Medulla oblongata (tissue), 1 donor: Measurements from ENCODE around the gene COX7B2.

ENCODE experiments used
- DNase-seq: peaks from one replicate; pipeline ENCODE4 v3.0.0-alpha.2; 2015; ENCODE audit errors: extremely low spot score

COX7B2 gene

DNA sequence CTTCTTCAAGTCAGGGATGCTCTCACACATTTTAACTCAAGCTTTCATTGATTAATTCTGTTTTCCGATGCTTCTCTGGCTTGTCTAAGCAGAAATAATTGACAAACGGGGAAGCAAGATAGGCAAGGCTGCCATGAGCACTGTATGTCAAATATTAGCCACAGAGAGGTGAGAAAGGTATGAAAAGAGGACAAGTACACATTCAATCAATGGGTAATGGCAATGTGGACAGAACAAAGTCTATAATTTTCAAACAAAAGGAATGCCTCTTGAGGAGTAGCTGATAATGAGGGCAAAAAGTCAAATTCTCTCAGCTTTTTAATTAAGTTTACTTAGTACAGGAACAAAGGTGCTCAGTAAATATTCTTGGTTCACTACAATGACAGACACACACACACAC lies 19.6 kb downstream of the COX7B2 start:
- no peak for DNase-seq

DNA sequence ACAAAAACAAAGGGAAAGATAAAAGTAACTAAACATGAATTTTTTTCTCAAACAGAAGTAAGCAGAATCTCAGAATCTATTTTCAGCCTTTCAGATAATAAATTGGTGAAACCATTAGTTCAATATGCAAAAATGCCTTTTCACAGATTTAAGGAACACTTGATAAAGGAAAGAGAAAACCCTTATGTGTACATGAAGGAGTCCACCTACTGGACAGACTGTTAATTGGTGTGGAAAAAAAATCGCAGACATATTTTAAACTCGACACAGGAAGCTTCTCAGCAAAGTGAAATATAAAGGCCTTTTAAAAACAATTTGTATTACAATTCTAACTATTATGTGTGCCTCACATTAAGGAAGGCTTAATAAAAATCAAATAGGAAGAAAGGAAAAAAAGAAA lies 22.3 kb downstream of the COX7B2 start:
- no peak for DNase-seq

DNA sequence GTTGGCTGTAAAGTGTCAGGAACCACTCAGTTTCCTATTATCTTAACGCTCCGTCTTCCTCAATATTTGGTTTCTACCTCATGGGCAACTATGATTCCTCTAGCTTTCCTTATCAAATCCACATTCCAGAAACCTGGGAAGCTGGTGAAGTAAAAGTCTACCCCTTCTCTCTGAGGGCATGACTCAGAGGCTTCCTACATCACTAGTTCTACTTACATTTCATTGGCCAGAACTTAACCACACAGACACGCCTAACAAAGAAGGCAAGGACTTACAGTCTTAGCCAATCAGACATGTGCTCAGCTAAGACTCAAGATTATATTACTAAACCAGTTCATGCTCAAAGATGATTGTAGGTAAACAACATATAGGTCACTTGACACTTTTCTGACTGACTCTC lies 30.4 kb downstream of the COX7B2 start:
- DNase-seq = no peak

GRCh38 chr4:46874811-46875210 lies 34.2 kb downstream of the COX7B2 start:
- DNase-seq = no peak

- no peak for DNase-seq
Observed at GRCh38 chr4:46870411-46870810, 38.6 kb downstream of the COX7B2 start.

DNA sequence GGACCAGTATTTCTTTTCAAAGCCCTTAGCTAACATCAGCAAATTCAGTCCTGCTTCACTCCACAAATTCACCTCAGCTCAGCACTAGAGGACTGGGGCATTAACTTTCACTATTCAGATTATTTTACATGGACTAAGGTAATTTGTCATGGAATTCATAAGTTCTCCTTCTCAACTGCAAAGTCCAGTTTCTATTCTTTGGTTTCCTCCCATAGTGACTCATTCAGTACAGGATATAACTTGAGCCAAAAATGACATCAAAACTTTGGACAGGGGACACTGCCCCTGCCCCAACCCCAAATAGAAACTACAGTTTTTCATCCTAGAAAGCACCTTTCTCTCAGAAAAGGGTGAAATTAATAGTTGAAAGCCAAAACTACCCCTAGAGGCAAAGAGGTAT lies 52.7 kb downstream of the COX7B2 start:
- DNase-seq = no peak

GRCh38 chr4:46852800-46853199 lies 56.2 kb downstream of the COX7B2 start:
- no peak for DNase-seq

DNA sequence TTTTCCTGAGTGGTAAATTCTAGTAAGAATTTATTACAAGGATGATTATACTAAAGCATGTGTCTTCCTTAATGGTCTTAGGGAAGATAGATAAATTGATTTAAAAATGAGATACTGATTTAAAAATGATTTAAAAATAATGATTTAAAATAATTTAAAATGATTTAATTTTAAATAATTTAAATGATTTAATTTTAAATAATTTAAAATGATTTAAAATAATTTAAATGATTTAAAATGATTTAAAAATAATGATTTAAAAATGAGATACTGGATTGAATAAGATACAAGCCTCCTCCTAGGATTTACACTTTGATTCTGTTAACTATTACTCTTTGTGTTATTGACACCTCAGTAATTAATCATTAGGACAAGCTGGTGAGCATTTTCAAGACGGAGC lies 59.0 kb downstream of the COX7B2 start:
- DNase-seq = no peak

DNA sequence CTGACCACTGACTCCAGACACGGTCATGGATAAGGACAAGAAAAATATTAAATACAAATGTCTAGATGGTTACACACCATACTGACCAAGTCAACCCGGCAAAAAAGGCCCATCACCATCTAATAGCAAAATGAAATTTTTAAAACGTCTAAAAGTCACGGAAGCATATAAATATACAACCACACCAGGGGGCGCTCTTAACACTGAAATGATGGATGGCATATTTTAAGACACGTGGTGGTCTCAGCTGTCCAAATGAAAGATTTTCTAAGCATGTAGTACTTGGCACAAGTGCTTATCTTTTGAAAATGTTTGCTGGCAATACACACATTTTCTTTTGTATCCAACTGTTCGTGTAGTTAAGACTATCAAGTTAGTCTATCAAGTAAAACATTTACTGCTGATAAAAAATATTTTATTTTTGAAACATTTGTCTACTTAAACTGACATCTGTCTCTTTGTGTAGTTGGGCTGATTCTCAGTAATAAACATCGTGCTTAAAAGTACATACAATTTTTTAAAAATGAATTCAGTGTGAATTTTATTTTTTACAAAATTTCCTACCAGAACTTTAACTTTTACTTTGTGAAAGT lies 64.6 kb downstream of the COX7B2 start:
- peak; percentile 74 for DNase-seq

DNA sequence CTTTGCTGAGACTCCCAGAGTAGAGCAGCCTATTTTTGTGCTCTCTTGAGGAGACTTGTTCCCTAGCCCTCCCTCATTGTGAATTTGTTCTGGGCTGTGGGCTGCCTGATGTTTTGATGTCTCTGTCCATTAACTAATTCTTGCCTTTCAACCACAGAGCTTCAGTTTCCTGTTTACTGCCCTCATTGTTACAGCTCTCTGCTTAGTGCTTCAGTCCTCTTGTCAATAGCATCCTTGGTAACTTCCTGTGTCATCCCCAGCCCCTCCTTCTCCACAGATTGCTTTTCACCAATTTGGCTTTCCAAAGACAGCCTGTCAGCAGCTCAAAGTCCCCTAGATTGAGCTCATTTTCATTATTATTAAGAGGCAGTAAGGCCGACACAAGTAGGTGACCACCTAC lies 69.9 kb downstream of the COX7B2 start:
- peak; percentile 66 for DNase-seq

GRCh38 chr4:46837639-46838038 lies 71.4 kb downstream of the COX7B2 start:
- DNase-seq = no peak

DNA sequence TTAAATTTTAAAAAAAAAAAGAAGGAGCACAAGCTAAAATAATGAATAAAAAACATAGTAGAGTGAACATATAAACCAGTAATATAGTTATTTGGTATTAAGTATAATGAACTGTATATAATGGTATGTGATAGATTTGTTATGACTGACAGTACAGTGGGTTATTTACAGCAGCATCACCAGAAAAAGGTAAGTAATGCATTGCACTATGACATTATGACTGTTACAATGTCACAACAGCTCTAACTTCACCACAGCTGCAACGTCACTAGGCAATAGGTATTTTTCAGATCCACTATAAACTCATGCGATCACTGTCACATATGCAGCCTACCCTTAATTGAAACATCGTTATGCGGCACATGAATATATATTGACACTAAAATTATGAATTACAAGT lies 72.5 kb downstream of the COX7B2 start:
- DNase-seq = no peak

DNA sequence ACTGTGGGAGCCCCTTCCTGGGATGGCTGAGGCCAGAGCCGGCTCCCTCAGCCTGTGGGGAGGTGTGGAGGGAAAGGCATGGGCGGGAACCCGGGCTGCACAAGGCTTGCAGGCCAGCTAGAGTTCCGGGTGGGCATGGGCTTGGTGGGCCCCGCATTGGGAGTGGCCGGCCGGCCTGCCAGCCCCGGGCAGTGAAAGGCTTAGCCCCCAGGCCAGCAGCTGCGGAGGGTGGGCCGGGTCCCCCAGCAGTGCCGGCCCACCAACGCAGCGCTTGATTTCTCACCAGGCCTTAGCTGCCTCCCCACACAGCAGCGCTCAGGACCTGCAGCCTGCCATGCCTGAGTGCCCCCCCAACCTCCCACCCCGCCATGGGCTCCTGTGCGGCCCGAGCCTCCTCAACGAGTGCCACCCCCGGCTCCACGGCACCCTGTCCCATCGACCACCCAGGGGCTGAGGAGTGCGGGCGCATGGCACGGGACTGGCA lies 78.0 kb downstream of the COX7B2 start:
- DNase-seq = no peak

- DNase-seq = no peak
Observed at GRCh38 chr4:46820154-46820553, 88.9 kb downstream of the COX7B2 start.

GRCh38 chr4:46819095-46819494 lies 90.0 kb downstream of the COX7B2 start:
- no peak for DNase-seq

DNA sequence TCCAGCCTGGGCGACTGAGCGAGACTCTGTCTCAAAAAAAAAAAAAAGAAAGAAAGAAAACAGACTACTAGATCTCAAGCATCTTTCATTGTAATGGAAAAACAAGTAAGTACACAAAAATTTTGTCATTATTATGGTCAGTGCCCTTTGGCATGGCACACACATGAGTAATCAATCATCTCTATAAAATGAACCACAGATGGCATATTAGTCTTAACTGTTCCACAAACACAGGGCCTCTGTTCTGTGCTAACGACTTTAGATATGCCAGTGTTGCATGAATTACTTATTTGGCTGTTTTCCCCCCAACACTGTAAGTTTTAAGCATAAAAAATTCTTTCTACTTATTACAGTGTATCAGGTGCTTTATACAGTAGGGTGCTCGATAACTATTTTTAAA lies 90.4 kb downstream of the COX7B2 start:
- no peak for DNase-seq

DNA sequence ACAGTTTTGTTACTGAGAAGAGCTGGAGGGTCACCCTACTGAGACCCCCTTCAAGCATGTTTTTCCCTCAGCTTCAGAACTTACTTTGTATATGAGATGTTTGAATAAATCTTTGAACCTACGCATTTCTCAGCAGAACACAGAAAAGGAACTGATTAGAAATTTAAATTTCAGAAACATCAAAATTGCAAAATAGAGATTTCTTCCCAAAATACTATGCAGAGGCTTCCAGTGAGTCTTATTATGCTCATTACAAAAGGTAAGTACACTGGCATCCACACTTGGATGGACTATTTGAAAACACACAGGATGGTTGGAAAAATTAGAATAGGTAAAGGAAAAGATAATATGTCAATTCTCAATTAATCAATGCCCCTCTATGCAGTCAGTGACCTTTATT lies 91.2 kb downstream of the COX7B2 start:
- DNase-seq = no peak

DNA sequence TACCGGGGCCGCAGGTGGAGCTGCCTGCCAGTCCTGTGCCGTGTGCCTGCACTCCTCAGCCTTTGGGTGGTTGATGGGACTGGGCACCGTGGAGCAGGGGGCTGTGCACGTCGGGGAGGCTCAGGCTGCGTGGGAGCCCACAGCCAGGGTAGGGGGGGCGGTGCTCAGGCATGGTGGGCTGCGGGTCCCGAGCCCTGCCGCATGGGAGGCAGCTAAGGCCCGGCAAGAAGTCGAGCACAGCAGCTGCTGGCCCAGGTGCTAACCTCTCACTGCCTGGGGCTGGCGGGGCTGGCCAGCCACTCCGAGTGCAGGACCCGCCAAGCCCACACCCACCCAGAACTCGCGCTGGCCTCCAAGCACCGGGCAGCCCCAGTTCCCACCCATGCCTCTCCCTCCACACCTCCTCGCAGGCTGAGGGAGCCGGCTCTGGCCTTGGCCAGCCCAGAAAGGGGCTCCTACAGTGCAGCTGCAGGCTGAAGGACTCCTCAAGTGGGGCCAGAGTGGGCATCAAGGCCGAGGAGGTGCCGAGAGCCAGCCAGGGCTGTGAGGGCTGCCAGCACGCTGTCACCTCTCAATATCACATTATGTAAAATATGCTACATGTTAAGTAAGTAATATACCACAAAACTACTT lies 104.1 kb downstream of the COX7B2 start:
- DNase-seq = no peak

GRCh38 chr4:46793036-46793435 lies 116.0 kb downstream of the COX7B2 start:
- DNase-seq = no peak

DNA sequence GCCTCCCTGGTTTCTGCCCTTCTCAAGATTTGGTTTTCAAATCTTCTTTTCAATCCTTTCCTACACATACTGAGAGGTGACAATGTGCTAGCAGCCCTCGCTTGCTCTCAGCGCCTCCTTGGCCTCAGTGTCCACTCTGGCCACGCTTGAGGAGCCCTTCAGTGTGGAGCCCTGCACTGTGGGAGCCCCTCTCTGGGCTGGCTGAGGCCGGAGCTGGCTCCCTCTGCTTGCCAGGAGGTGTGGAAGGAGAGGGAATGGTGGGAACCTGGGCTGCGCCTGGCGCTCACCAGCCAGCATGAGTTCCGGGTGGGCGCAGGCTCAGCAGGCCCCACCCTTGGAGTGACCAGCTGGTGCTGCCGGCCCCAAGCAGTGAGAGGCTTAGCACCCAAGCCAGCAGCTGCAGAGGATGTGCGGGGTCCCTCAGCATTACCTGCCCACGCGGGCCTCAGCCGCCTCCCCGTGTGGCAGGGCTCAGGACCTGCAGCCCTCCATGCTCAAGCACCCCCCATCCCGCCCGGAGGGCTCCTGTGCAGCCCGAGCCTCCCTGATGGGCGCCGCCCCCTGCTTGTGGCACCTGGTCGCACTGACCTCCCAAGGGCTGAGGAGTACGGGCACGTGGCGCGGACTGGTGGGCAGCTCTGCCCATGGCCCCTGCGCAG lies 127.5 kb downstream of the COX7B2 start:
- DNase-seq = no peak

- no peak for DNase-seq
Observed at GRCh38 chr4:46765465-46765864, 143.6 kb downstream of the COX7B2 start.

GRCh38 chr4:46730075-46730474 lies 179.0 kb downstream of the COX7B2 start:
- DNase-seq = no peak

- no peak for DNase-seq
Observed at GRCh38 chr4:46720055-46720454, 189.0 kb downstream of the COX7B2 start.
